ENCODE results near the gene GALNT18. TPM values are rescaled to one million over a fixed set of nuclear protein-coding genes. Genes with fewer than 3 reads are reported as not detected.

The GALNT18 gene
- total and polyA plus RNA-seq, 4 donors: 2.1 to 11.0 (median 3.8) TPM

DNA sequence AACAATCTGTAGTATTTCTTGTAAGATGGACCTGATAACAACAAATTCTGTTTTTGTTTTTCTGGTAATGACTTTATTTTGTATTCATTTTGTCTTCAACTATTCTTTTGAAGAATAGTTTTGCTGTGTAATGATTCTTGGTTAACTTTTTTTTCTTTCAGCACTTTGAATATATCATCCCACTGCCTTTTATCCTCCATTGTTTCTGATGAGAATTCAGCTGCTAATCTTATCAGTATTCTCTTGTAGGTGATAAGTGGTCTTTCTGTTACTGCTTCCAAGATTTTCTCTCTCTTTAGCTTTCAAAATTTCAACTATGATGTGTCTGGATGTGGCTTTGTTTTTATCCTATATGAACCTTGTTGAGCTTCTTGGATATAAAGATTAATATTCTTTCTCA, 21.5 kb downstream of the GALNT18 start (continued):
- TF ChIP-seq, protein P1, sequence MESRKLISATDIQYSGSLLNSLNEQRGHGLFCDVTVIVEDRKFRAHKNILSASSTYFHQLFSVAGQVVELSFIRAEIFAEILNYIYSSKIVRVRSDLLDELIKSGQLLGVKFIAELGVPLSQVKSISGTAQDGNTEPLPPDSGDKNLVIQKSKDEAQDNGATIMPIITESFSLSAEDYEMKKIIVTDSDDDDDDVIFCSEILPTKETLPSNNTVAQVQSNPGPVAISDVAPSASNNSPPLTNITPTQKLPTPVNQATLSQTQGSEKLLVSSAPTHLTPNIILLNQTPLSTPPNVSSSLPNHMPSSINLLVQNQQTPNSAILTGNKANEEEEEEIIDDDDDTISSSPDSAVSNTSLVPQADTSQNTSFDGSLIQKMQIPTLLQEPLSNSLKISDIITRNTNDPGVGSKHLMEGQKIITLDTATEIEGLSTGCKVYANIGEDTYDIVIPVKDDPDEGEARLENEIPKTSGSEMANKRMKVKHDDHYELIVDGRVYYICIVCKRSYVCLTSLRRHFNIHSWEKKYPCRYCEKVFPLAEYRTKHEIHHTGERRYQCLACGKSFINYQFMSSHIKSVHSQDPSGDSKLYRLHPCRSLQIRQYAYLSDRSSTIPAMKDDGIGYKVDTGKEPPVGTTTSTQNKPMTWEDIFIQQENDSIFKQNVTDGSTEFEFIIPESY (IDR thresholded peaks at IDR 0.05): no peak
- TF ChIP-seq TAF1 (conservative IDR thresholded peaks at IDR 0.05) (no peak), RAD21 (IDR thresholded peaks at IDR 0.05) (no peak), FOXA1 (IDR thresholded peaks at IDR 0.05) (no peak), YY1 (IDR thresholded peaks at IDR 0.05) (no peak), HNF4A (conservative IDR thresholded peaks at IDR 0.05) (no peak), SP1 (IDR thresholded peaks at IDR 0.05) (no peak), HNF4G (IDR thresholded peaks at IDR 0.05) (no peak)
- TF ChIP-seq, protein P2, sequence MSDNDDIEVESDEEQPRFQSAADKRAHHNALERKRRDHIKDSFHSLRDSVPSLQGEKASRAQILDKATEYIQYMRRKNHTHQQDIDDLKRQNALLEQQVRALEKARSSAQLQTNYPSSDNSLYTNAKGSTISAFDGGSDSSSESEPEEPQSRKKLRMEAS (IDR thresholded peaks at IDR 0.05): no peak
- TF ChIP-seq, protein P3, sequence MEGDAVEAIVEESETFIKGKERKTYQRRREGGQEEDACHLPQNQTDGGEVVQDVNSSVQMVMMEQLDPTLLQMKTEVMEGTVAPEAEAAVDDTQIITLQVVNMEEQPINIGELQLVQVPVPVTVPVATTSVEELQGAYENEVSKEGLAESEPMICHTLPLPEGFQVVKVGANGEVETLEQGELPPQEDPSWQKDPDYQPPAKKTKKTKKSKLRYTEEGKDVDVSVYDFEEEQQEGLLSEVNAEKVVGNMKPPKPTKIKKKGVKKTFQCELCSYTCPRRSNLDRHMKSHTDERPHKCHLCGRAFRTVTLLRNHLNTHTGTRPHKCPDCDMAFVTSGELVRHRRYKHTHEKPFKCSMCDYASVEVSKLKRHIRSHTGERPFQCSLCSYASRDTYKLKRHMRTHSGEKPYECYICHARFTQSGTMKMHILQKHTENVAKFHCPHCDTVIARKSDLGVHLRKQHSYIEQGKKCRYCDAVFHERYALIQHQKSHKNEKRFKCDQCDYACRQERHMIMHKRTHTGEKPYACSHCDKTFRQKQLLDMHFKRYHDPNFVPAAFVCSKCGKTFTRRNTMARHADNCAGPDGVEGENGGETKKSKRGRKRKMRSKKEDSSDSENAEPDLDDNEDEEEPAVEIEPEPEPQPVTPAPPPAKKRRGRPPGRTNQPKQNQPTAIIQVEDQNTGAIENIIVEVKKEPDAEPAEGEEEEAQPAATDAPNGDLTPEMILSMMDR (IDR thresholded peaks at IDR 0.05; ENCODE audit: low read depth, low read length, missing input control): no peak

DNA sequence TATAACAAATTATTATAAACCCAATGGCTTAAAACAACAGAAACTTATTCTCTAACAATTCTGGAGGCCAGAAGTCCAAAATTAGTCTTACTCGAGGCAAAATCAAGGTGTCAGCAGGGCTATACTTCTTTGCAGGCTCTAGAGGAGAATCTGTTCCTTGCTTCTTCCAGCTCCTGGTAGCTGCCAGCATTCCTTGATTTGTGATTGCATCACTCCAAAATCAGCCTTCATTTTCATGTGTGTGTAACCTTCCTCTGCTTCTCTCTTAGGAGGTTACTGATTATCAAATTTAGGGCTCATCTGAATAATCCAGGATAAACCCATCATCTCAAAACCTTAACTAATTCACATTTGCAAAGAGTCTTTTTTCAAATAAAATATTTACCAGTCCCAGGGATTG, 23.6 kb downstream of the GALNT18 start:
- no peak for DNase-seq (ENCODE audit: low spot score)
- no peaks in the 10 kb centered on the region for H3K27me3 ChIP-seq (ENCODE audit: control insufficient read depth in 4 of 4, insufficient read depth in 4 of 4, low read length in 3 of 4)
- TF ChIP-seq EGR1 (IDR thresholded peaks at IDR 0.05; ENCODE audit: low read depth in 2 of 2) (no peak), FOXA1 (IDR thresholded peaks at IDR 0.05) (no peak), SP1 (IDR thresholded peaks at IDR 0.05) (no peak), NR2F2 (IDR thresholded peaks at IDR 0.05) (no peak), JUND (IDR thresholded peaks at IDR 0.05) (no peak), RXRA (IDR thresholded peaks at IDR 0.05) (no peak)
- TF ChIP-seq, protein P3 (IDR thresholded peaks at IDR 0.05; ENCODE audit: low read depth, low read length, missing input control): no peak
- TF ChIP-seq, protein P4, sequence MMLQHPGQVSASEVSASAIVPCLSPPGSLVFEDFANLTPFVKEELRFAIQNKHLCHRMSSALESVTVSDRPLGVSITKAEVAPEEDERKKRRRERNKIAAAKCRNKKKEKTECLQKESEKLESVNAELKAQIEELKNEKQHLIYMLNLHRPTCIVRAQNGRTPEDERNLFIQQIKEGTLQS (IDR thresholded peaks at IDR 0.05): no peak
- H3K9me3 ChIP-seq (ENCODE audit: control insufficient read depth in 4 of 4, low read length in 3 of 4): peaks cover 0 to 2% (median 0%) of the 10 kb centered on the region in 4 donors
- no peaks in the 10 kb centered on the region for H3K36me3 ChIP-seq (ENCODE audit: control insufficient read depth in 4 of 4, insufficient read depth in 3 of 4, low read depth in 1 of 4, low read length in 3 of 4)
- 95% methylated on average over 1 of the region's 1 CpG for WGBS
- H3K27ac ChIP-seq (ENCODE audit: low read depth in 1 of 2, low read length in 2 of 2): no peak overlapping the region
- no peak overlapping the region for H3K4me3 ChIP-seq (ENCODE audit: low read depth in 1 of 3, low read length in 3 of 3)
- no peak overlapping the region for H3K9ac ChIP-seq (ENCODE audit: low read depth in 1 of 2, low read length in 2 of 2)
- H3K4me1 ChIP-seq (ENCODE audit: control insufficient read depth in 4 of 4, insufficient read depth in 4 of 4, low read length in 3 of 4): peaks cover 0 to 11% (median 6%) of the 10 kb centered on the region in 4 donors

DNA sequence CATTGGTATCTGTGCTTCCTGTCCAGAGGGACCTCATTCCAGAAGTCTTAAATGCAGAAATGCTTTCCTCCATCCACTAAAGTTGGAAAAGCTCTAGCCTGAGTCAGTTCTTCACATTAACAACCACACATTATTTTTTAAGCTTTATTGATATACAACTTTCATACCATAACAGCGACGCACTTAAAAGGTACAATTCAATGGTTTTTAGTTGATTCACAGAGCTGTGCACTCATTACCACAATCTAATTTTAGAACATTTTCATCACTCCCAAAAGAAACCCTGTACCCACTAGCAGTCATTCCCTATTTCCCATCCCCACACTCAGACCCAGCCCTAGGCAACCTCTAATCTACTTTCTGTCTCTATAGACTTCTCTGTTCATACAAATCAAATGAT, 27.6 kb downstream of the GALNT18 start:
- WGBS: 98% methylated on average over 2 of the region's 2 CpGs
- Histone ChIP-seq H3K27ac (ENCODE audit: low read depth in 1 of 2, low read length in 2 of 2) (no peak overlapping the region), H3K27me3 (ENCODE audit: control insufficient read depth in 4 of 4, insufficient read depth in 4 of 4, low read length in 3 of 4) (no peaks in the 10 kb centered on the region), H3K36me3 (ENCODE audit: control insufficient read depth in 4 of 4, insufficient read depth in 3 of 4, low read depth in 1 of 4, low read length in 3 of 4) (no peaks in the 10 kb centered on the region), H3K9ac (ENCODE audit: low read depth in 1 of 2, low read length in 2 of 2) (no peak overlapping the region), H3K4me3 (ENCODE audit: low read depth in 1 of 3, low read length in 3 of 3) (no peak overlapping the region), H3K4me1 (ENCODE audit: control insufficient read depth in 4 of 4, insufficient read depth in 4 of 4, low read length in 3 of 4) (no peaks in the 10 kb centered on the region), H3K9me3 (ENCODE audit: control insufficient read depth in 4 of 4, low read length in 3 of 4) (no peaks in the 10 kb centered on the region)
- no peak for DNase-seq (ENCODE audit: low spot score)
- TF ChIP-seq HNF4A (conservative IDR thresholded peaks at IDR 0.05) (no peak), JUND (IDR thresholded peaks at IDR 0.05) (no peak), GABPA (IDR thresholded peaks at IDR 0.05 in 1 of 2, conservative IDR thresholded peaks at IDR 0.05 in 1 of 2) (no peak), YY1 (IDR thresholded peaks at IDR 0.05) (no peak), FOXA2 (IDR thresholded peaks at IDR 0.05) (no peak), NR2F2 (IDR thresholded peaks at IDR 0.05) (no peak), FOXA1 (IDR thresholded peaks at IDR 0.05) (no peak), SP1 (IDR thresholded peaks at IDR 0.05) (no peak), TAF1 (conservative IDR thresholded peaks at IDR 0.05) (no peak), RAD21 (IDR thresholded peaks at IDR 0.05) (no peak), RXRA (IDR thresholded peaks at IDR 0.05) (no peak), EGR1 (IDR thresholded peaks at IDR 0.05; ENCODE audit: low read depth in 2 of 2) (no peak), HNF4G (IDR thresholded peaks at IDR 0.05) (no peak)
- TF ChIP-seq, protein P2 (IDR thresholded peaks at IDR 0.05): no peak

All from liver (tissue), 9 donors.